Muscle layer of colon (tissue), 2 donors: ENCODE results near the gene CACNA2D2.

ENCODE experiments used
- H3K27ac ChIP-seq: one replicate; pipeline ENCODE4 v1.7.0; 2013; ENCODE audit warnings: low read depth, mild to moderate bottlenecking, low read length, moderate library complexity
- H3K27me3 ChIP-seq, 2 donors: one replicate each; pipeline ENCODE4 v1.7.0; 2013; ENCODE audit warnings: low read length in 2 of 2, mild to moderate bottlenecking in 2 of 2; ENCODE audit not compliant: insufficient read depth in 2 of 2, control insufficient read depth in 1 of 2
- H3K36me3 ChIP-seq: one replicate; pipeline ENCODE4 v1.7.0; 2013; ENCODE audit warnings: mild to moderate bottlenecking, low read length; ENCODE audit not compliant: insufficient read depth
- H3K4me1 ChIP-seq: one replicate; pipeline ENCODE4 v1.7.0; 2013; ENCODE audit warnings: mild to moderate bottlenecking, low read length; ENCODE audit not compliant: insufficient read depth
- H3K4me3 ChIP-seq, 2 donors: one replicate each; pipeline ENCODE4 v1.7.0; 2013; ENCODE audit warnings: low read length in 2 of 2, low read depth in 1 of 2, mild to moderate bottlenecking in 1 of 2, moderate library complexity in 1 of 2
- H3K9ac ChIP-seq: one replicate; pipeline ENCODE4 v1.7.0; 2013; ENCODE audit warnings: low read length
- H3K9me3 ChIP-seq: one replicate; pipeline ENCODE4 v1.7.0; 2013; ENCODE audit warnings: mild to moderate bottlenecking, low read length
- donor health status: abdominal sarcoma.
- donor health status: Adenocarcinoma of cecum.

Gene CACNA2D2

DNA sequence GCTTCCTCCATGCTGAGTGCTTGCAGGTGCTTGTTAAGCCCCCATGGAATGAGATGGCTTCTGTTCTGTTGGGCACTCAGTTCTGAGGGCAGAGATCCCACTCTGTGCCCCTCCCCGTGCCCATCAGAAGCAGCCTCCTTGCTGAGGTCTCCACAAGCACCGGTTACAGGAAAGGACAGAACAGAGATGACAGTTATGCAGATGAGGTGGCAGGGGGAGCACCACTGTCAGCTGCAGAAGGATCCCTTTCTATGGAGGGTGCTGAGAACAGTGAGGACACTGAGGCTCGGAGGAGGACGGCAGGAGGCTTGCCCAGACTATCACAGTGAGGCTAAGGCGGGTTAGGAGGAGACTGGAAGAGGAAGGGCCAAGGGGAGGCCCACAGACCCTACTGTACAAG, 12.4 kb downstream of the CACNA2D2 start:
- Histone ChIP-seq H3K36me3 (no peaks in the 10 kb centered on the region), H3K9ac (no peak overlapping the region), H3K4me1 (no peaks in the 10 kb centered on the region), H3K27me3 (no peaks in the 10 kb centered on the region), H3K4me3 (no peak overlapping the region), H3K9me3 (no peaks in the 10 kb centered on the region), H3K27ac (no peak overlapping the region)

DNA sequence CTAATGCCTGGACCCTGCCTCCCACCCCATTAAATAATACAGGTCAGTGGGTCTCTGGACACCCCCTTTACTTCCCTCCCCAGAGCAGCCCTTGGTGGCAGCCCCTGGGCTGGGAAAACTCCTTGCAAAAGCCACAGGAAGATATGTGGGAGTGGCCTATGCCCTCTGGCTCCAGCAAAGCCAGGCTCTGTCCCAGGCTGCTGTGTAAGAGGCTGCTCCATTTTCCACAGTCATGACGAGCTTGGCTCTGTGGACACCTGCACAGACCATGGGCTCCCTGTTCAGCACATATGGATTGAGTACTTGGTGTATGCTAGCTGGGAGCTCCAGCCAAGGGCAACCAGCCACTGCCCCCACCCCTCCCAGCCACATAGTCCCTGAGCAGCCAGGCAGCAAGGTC, 13.0 kb downstream of the CACNA2D2 start:
- no peak overlapping the region for H3K9ac ChIP-seq
- H3K4me3 ChIP-seq, result no peak overlapping the region
- H3K27ac ChIP-seq, result no peak overlapping the region
- H3K27me3 ChIP-seq, result no peaks in the 10 kb centered on the region
- no peaks in the 10 kb centered on the region for H3K36me3 ChIP-seq
- H3K9me3 ChIP-seq, result no peaks in the 10 kb centered on the region
- H3K4me1 ChIP-seq, result no peaks in the 10 kb centered on the region

DNA sequence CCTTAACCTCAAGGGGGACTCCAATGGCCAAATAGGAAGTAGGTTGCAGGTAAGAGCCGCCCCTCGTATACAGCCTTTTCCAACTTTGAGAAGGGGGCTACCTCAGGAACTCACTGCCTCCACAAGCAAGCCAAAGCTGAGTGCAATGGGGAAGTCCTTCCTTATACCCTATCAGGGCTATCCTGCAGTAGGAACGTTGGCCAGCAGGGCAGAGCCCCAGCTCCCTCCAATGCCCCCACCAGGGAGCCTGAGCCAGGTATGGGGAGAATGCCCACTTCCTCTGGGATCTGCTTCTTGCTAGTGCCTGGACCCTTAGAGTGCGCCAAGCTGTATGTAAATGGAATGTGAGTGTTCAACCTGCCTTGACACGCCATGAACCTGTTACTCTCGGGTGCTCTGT, 16.3 kb downstream of the CACNA2D2 start:
- no peak overlapping the region for H3K27ac ChIP-seq

DNA sequence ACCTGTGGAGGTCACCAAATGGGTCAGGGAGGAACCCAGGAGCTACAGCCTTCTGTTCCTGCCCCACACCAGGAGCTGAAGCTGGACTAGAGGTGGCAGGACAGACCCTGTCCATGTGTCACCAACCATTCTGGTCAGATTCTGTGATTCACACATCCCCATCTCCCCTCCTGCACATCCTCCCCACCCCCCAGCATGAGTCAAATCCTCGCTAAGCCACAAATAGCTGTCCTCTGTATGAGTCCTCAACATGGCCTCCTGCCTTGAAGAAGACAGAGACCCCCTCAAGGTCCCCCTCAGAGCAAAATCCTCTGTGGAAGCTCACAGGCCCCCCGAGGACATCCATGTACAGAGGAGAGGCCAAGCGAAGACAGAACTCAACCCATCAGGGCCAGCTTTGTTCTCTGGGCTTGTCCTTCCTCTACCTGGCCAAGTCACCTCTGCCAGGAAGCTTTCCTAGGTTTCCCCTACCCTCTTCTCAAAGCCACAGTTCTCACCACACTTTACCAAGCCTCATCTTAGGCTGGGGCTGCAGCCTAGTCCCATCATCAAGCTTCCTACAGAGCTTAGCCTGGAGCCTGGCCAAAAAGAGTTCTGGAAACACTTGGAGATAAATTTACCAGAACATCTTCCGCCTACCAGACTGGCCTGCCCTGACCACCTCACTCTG, 17.1 kb downstream of the CACNA2D2 start:
- H3K4me1 ChIP-seq, result no peaks in the 10 kb centered on the region
- no peak overlapping the region for H3K4me3 ChIP-seq

More for the DNA sequence above, 16.3 kb downstream of the CACNA2D2 start:
- no peak overlapping the region for H3K9ac ChIP-seq
- no peaks in the 10 kb centered on the region for H3K9me3 ChIP-seq
- no peak overlapping the region for H3K4me3 ChIP-seq
- no peaks in the 10 kb centered on the region for H3K36me3 ChIP-seq
- H3K27me3 ChIP-seq, result no peaks in the 10 kb centered on the region
- H3K4me1 ChIP-seq, result no peaks in the 10 kb centered on the region

DNA sequence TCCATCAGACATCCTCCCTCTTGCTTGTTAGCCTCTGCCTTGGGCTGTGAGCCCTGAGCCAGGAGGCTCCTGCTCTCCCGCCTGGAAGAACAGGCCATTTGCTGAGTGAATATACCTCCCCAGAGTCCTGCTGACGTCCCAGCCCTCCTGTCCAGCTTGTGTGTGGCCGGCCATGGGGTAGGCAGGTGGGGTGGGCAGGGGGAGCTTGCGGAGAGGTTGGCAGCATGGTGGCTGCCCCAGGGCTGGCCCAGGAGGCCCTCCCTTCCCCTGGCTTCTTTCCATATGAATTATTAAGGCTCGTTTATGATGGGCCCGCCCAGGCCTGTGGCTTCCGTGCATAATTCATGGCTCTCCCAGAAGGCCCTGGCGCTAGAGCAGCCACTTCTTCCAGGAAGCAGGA, 18.7 kb downstream of the CACNA2D2 start:
- H3K36me3 ChIP-seq, result no peaks in the 10 kb centered on the region
- no peak overlapping the region for H3K9ac ChIP-seq
- H3K4me1 ChIP-seq, result no peaks in the 10 kb centered on the region
- H3K27me3 ChIP-seq, result no peaks in the 10 kb centered on the region
- no peak overlapping the region for H3K4me3 ChIP-seq
- no peak overlapping the region for H3K27ac ChIP-seq
- H3K9me3 ChIP-seq, result no peaks in the 10 kb centered on the region

More for the DNA sequence above, 17.1 kb downstream of the CACNA2D2 start:
- Histone ChIP-seq H3K9me3 (no peaks in the 10 kb centered on the region), H3K36me3 (no peaks in the 10 kb centered on the region), H3K27ac (no peak overlapping the region), H3K9ac (no peak overlapping the region), H3K27me3 (no peaks in the 10 kb centered on the region)

DNA sequence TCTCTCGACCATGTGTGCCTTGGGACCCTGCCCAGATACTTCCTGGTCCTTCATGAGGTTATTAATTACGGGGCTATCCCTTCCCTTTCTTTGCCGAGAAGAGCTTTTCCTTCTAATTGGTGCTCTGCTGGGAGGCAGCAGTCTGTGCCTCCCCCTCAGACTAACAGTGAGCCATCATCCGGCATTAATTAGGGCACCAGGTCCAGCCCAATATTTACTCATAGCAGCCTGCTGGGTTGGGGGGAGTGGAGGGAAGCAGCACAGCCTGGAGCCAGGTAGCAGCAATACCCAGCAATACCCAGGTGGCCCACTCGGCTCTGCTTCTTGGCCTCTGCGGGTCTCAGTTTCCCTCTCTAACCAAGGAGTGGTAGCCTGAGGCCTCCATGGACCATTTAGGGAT, 20.1 kb downstream of the CACNA2D2 start:
- H3K36me3 ChIP-seq, result no peaks in the 10 kb centered on the region
- no peak overlapping the region for H3K9ac ChIP-seq
- H3K4me3 ChIP-seq, result no peak overlapping the region
- H3K4me1 ChIP-seq, result no peaks in the 10 kb centered on the region
- no peaks in the 10 kb centered on the region for H3K9me3 ChIP-seq
- no peaks in the 10 kb centered on the region for H3K27me3 ChIP-seq
- H3K27ac ChIP-seq, result no peak overlapping the region

DNA sequence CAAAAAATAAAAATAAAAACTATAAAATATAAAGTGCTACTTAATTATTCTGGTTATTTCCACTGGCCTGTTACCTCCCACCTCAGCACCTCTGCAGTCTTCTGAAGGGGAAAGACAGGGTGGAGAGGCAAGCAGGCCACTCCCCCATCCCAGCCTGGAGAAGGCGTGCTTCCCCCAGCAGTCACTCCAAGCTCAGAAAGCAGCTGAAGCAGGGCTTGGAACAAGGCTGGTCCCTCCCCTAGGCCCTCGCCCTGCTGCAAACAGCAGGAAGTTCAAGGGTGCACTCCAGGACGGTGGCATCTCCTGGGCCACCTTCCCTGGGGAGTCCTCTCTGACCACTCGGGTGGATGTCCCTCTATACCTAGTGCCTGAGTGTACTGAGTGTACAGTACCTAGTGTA, 21.4 kb downstream of the CACNA2D2 start:
- H3K9me3 ChIP-seq, result no peaks in the 10 kb centered on the region
- H3K27me3 ChIP-seq, result no peaks in the 10 kb centered on the region
- H3K9ac ChIP-seq, result no peak overlapping the region
- no peaks in the 10 kb centered on the region for H3K4me1 ChIP-seq
- H3K4me3 ChIP-seq, result no peak overlapping the region
- H3K27ac ChIP-seq, result no peak overlapping the region
- H3K36me3 ChIP-seq, result no peaks in the 10 kb centered on the region

DNA sequence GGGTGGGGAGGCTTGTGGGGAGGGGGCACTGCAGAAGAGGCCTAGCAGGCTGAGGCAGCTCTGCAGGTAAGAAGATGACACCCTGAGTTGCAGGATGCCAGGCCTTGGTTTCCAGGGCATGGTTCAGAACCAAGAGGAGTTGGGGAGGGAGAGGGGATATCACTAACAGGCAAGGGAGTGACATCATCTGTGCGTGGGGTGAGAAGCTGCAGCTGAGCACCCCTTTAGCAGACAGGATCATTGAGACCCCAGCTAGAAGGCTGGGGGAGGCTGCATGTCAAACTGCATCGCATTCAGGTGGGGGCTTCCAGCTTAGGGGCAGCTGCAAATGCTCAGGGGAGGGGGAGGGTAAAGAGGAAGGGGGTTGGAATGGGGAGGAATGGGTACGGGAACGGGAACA, 23.0 kb downstream of the CACNA2D2 start:
- H3K4me3 ChIP-seq, result no peak overlapping the region
- H3K27ac ChIP-seq, result no peak overlapping the region
- no peaks in the 10 kb centered on the region for H3K9me3 ChIP-seq

DNA sequence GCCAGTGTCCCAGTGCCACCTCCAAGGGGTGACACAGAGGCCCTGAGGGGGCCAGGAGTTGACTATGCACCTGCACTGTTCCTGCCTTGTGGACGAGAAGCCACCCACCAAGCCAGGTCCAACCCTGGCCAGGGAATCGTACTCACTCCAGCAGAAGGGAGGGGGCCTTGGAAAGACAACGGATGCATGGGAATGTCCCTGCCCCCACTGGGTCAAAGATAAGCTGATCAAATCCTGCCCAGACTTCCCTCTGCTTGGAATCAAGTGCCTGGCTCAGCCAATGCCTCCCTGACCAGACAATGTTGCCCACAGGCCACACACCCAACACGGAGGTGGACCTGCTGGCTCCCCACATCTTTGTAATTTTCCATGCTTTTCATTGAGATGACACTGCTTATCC, 23.9 kb downstream of the CACNA2D2 start:
- no peaks in the 10 kb centered on the region for H3K9me3 ChIP-seq
- no peak overlapping the region for H3K4me3 ChIP-seq
- H3K27me3 ChIP-seq, result no peaks in the 10 kb centered on the region
- H3K9ac ChIP-seq, result no peak overlapping the region
- no peaks in the 10 kb centered on the region for H3K4me1 ChIP-seq
- no peaks in the 10 kb centered on the region for H3K36me3 ChIP-seq
- no peak overlapping the region for H3K27ac ChIP-seq

More for the DNA sequence above, 23.0 kb downstream of the CACNA2D2 start:
- no peaks in the 10 kb centered on the region for H3K27me3 ChIP-seq
- no peaks in the 10 kb centered on the region for H3K4me1 ChIP-seq
- H3K9ac ChIP-seq, result no peak overlapping the region
- no peaks in the 10 kb centered on the region for H3K36me3 ChIP-seq

DNA sequence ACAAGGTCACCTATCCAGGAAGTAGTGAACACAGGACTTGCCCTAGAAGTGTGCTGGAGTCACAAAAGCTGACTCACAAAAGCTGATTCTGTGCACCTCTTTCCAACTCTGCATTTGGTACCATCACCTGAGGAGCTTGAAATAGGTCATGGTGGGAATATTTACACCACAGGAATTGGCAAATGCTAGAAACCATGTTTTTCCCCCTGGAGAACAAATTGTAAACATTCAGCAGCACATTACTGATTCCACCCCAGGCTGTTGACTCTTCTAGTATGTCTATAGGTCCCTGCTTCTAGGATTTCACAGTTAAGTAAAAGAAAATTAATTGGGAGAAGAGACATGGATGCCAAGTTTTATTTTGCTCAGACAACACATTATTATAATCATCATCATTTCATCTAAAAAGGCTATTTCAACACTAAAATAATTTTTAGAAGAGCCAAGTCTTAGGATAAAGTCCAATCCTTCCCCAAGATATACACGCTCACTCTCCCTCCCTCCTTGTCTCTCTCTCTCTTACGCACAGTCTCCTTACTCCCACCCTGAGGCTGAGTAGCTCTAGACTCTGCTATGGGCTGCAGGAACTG, 24.7 kb downstream of the CACNA2D2 start:
- H3K27me3 ChIP-seq, result no peaks in the 10 kb centered on the region
- H3K36me3 ChIP-seq, result no peaks in the 10 kb centered on the region
- H3K4me3 ChIP-seq, result no peak overlapping the region
- H3K9me3 ChIP-seq, result no peaks in the 10 kb centered on the region
- H3K4me1 ChIP-seq, result no peaks in the 10 kb centered on the region
- no peak overlapping the region for H3K9ac ChIP-seq
- no peak overlapping the region for H3K27ac ChIP-seq

DNA sequence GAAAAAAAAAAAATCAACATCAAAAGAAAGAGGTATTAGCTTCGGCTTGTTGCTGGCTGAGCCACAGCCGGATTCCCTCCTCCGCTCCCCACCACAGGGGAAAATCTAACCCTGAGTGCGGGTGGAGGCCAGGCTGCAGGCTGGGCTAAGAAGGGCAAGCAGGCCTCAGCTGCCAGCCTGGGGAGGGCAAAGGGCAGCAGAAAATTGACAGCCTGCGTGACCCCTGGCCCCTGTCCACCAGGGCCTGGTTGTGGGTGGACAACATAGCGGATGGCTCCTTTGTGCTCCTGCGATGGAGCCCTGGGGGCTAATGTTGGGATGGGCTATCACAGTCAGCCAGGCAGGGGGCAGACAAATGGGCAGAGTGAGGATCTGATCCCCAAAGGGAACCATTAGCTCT, 25.4 kb downstream of the CACNA2D2 start:
- no peaks in the 10 kb centered on the region for H3K27me3 ChIP-seq
- no peaks in the 10 kb centered on the region for H3K4me1 ChIP-seq
- no peak overlapping the region for H3K9ac ChIP-seq

DNA sequence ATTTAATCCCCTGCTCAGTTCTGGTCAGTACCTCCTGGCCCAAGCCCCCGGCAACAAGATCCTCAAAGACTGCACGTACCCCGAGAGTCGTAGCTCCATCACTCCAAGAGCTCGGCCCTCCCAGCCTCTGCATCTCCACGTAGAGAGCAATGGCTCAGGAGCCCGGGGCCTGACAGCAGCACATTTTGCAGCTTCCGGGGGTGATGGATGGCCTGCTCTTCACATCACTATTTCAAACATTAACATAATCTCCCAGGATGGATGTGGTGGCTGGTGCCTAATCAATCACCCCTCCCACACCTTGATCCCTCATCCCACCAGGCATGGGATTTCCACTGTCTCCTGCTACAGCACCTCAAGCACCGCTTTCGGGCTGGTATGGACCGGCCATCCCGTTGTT, 28.1 kb downstream of the CACNA2D2 start:
- Histone ChIP-seq H3K9ac (no peak overlapping the region), H3K4me1 (no peaks in the 10 kb centered on the region), H3K9me3 (no peaks in the 10 kb centered on the region), H3K4me3 (no peak overlapping the region), H3K27me3 (no peaks in the 10 kb centered on the region), H3K36me3 (no peaks in the 10 kb centered on the region), H3K27ac (no peak overlapping the region)

More for the DNA sequence above, 25.4 kb downstream of the CACNA2D2 start:
- Histone ChIP-seq H3K9me3 (no peaks in the 10 kb centered on the region), H3K4me3 (no peak overlapping the region), H3K27ac (no peak overlapping the region), H3K36me3 (no peaks in the 10 kb centered on the region)
